ENCODE results near the gene BCDIN3D. TPM values are rescaled to one million over a fixed set of nuclear protein-coding genes. Genes with fewer than 3 reads are reported as not detected.

The BCDIN3D gene
- total and polyA plus RNA-seq, 4 donors = 1.7 to 4.4 (median 2.1) TPM

- DNase-seq (ENCODE audit: low spot score) = no peak
- Histone ChIP-seq H3K9me3 (ENCODE audit: control insufficient read depth in 4 of 4, low read length in 3 of 4) (no peaks in the 10 kb centered on the region), H3K9ac (ENCODE audit: low read depth in 1 of 2, low read length in 2 of 2) (no peak overlapping the region), H3K4me1 (ENCODE audit: control insufficient read depth in 4 of 4, insufficient read depth in 4 of 4, low read length in 3 of 4) (no peaks in the 10 kb centered on the region), H3K27me3 (ENCODE audit: control insufficient read depth in 4 of 4, insufficient read depth in 4 of 4, low read length in 3 of 4) (no peaks in the 10 kb centered on the region), H3K27ac (ENCODE audit: low read depth in 1 of 2, low read length in 2 of 2) (no peak overlapping the region), H3K36me3 (ENCODE audit: control insufficient read depth in 4 of 4, insufficient read depth in 3 of 4, low read depth in 1 of 4, low read length in 3 of 4) (no peaks in the 10 kb centered on the region), H3K4me3 (ENCODE audit: low read depth in 1 of 3, low read length in 3 of 3) (no peak overlapping the region)
- WGBS = 50% methylated on average over 6 of the region's 6 CpGs
- no peak for TF ChIP-seq EGR1 (IDR thresholded peaks at IDR 0.05; ENCODE audit: low read depth in 2 of 2)
- no peak for TF ChIP-seq HNF4G (IDR thresholded peaks at IDR 0.05)
- TF ChIP-seq NR2F2 (IDR thresholded peaks at IDR 0.05) = no peak
- no peak for TF ChIP-seq FOXA2 (IDR thresholded peaks at IDR 0.05)
- TF ChIP-seq HNF4A (conservative IDR thresholded peaks at IDR 0.05) = no peak
- no peak for TF ChIP-seq ATF3 (IDR thresholded peaks at IDR 0.05)
- no peak for TF ChIP-seq SP1 (IDR thresholded peaks at IDR 0.05)
- no peak for TF ChIP-seq JUND (IDR thresholded peaks at IDR 0.05)
- no peak for TF ChIP-seq CTCF (IDR thresholded peaks at IDR 0.05; ENCODE audit: low read depth, low read length, missing input control)
- TF ChIP-seq FOXA1 (IDR thresholded peaks at IDR 0.05) = no peak
- TF ChIP-seq YY1 (IDR thresholded peaks at IDR 0.05) = no peak
- no peak for TF ChIP-seq RAD21 (IDR thresholded peaks at IDR 0.05)
- TF ChIP-seq RXRA (IDR thresholded peaks at IDR 0.05) = no peak
- no peak for TF ChIP-seq REST (IDR thresholded peaks at IDR 0.05)
- TF ChIP-seq TAF1 (conservative IDR thresholded peaks at IDR 0.05) = no peak
- no peak for TF ChIP-seq ZBTB33 (IDR thresholded peaks at IDR 0.05)
- TF ChIP-seq MAX (IDR thresholded peaks at IDR 0.05) = no peak
- TF ChIP-seq GABPA (IDR thresholded peaks at IDR 0.05 in 1 of 2, conservative IDR thresholded peaks at IDR 0.05 in 1 of 2) = no peak
Measured at GRCh38 chr12:49885118-49885517, 42.2 kb upstream of the BCDIN3D start.
